HepG2 (cell line): Measurements from ENCODE around the gene MAPK12. TPM values are rescaled to one million over a fixed set of nuclear protein-coding genes. Genes with fewer than 3 reads are reported as not detected.

Experiments
- ATAC-seq: fragments of 200-7000 bp; cut with Tn5 transposase; 3 replicates; pipeline ENCODE4 v1.9.1; 2020; ENCODE audit warnings: mild to moderate bottlenecking, moderate library complexity
- BruUV-seq: library from RNA; stranded (reverse); fragments of 400-500 nt; replicated peaks from 2 replicates; lab custom pipeline; 2021; lab: Mats Ljungman, UMichigan
- CTCF ChIA-PET: fragments of 300-600 bp; formaldehyde crosslinking; extraction: SDS; loops from one replicate; lab custom pipeline; 2021; ENCODE audit warnings: low total read pairs, inconsistent platforms, low intra/inter-chr PET ratio; lab: Yijun Ruan, JAX
- POLR2A ChIA-PET: fragments of 350-600 bp; sonication (Branson Sonifier 250); formaldehyde crosslinking; loops from one replicate; lab custom pipeline; 2020; ENCODE audit warnings: antibody characterized with exemption, inconsistent platforms; lab: Yijun Ruan, JAX
- DNase-seq: peaks from one replicate; pipeline ENCODE4 v3.0.0-alpha.2; 2015; ENCODE audit warnings: low spot score
- FAIRE-seq: peaks from 3 replicates; lab custom pipeline; 2011; peaks lifted over from hg19 to GRCh38; lab: Jason Lieb, UNC
- H2AFZ ChIP-seq: one replicate; pipeline ENCODE4 v1.6.1; 2011; ENCODE audit warnings: low read length, inconsistent platforms
- H3K27ac ChIP-seq: fragments of 300-600 bp; 3 replicates; pipeline ENCODE4 v1.8.0; 2011; ENCODE audit warnings: mixed run types, mild to moderate bottlenecking, mixed read lengths, low read length, inconsistent platforms; ENCODE audit not compliant: insufficient read depth; ENCODE audit errors: extremely low read length
- H3K27me3 ChIP-seq, 2 experiments: fragments of 200-600 bp in 1 of 2; 2 replicates in 1 of 2; 3 replicates in 1 of 2; pipeline versions ENCODE4 v1.6.0 to v1.8.0; 2011; ENCODE audit warnings: low read length in 2 of 2, mild to moderate bottlenecking in 2 of 2, moderate library complexity in 2 of 2, inconsistent platforms in 1 of 2; ENCODE audit not compliant: insufficient read depth in 2 of 2, control insufficient read depth in 1 of 2
- H3K36me3 ChIP-seq, 2 experiments: fragments of 200-600 bp in 1 of 2; replicated peaks in 1 of 2; 2 replicates in 1 of 2; 3 replicates in 1 of 2; pipeline versions ENCODE4 v1.5.1 to v1.8.0; 2011; ENCODE audit warnings: low read length in 2 of 2, inconsistent platforms in 1 of 2; ENCODE audit not compliant: insufficient read depth in 2 of 2, control insufficient read depth in 1 of 2
- H3K4me1 ChIP-seq: 2 replicates; pipeline ENCODE4 v1.5.1; 2012; ENCODE audit warnings: low read length, inconsistent platforms; ENCODE audit not compliant: insufficient read depth
- H3K4me2 ChIP-seq: 2 replicates; pipeline ENCODE4 v1.6.0; 2011; ENCODE audit warnings: low read depth, low read length, inconsistent platforms
- H3K4me3 ChIP-seq, 3 experiments: fragments of 200-600 bp in 1 of 3; sonication (generic), shearing (Covaris generic) in 1 of 3; replicated peaks in 1 of 3; 2 replicates each; pipeline ENCODE4 v1.5.1; 2011 to 2016; ENCODE audit warnings: low read length in 3 of 3, inconsistent platforms in 2 of 3, low read depth in 2 of 3, mild to moderate bottlenecking in 2 of 3, control low read depth in 1 of 3, mixed read lengths in 1 of 3; ENCODE audit not compliant: insufficient read depth in 1 of 3
- H3K79me2 ChIP-seq: one replicate; pipeline ENCODE4 v1.6.1; 2011; ENCODE audit warnings: low read length, inconsistent platforms; ENCODE audit not compliant: insufficient read depth
- H3K9ac ChIP-seq: 2 replicates; pipeline ENCODE4 v1.6.0; 2011; ENCODE audit warnings: mild to moderate bottlenecking, low read depth, low read length, inconsistent platforms; ENCODE audit not compliant: insufficient read depth
- H3K9me3 ChIP-seq: 2 replicates; pipeline ENCODE4 v1.5.1; 2012; ENCODE audit warnings: mild to moderate bottlenecking, low read length
- H4K20me1 ChIP-seq: 2 replicates; pipeline ENCODE4 v1.6.0; 2011; ENCODE audit warnings: inconsistent platforms, mild to moderate bottlenecking, low read length, moderate library complexity; ENCODE audit not compliant: insufficient read depth
- AGO2 ChIP-seq: fragments of 200-400 bp; formaldehyde crosslinking; optimal IDR thresholded peaks from 2 replicates; pipeline ENCODE3; 2017; ENCODE audit warnings: mild to moderate bottlenecking, low read depth, low read length, moderate library complexity
- CHD4 ChIP-seq: fragments of 200-600 bp; sonication (generic); IDR thresholded peaks from 2 replicates; pipeline ENCODE4 v1.7.0; 2017; ENCODE audit warnings: mild to moderate bottlenecking, low read length, borderline replicate concordance
- FOXA3 ChIP-seq: IDR thresholded peaks from 2 replicates; pipeline ENCODE4 v1.6.1; 2016; ENCODE audit warnings: missing genetic modification reagents, missing compliant biosample characterization
- HCFC1 ChIP-seq: fragments of 150-350 bp; IDR thresholded peaks from 2 replicates; pipeline ENCODE4 v1.6.1; 2014; ENCODE audit warnings: low read depth, low read length
- KLF6 ChIP-seq: IDR thresholded peaks from 2 replicates; pipeline ENCODE4 v1.8.0; 2016; ENCODE audit warnings: missing biosample characterization, missing genetic modification reagents
- RBFOX2 ChIP-seq: fragments of 200-400 bp; formaldehyde crosslinking; IDR thresholded peaks from 2 replicates; pipeline ENCODE4 v1.6.1; 2017; ENCODE audit warnings: low read depth, mild to moderate bottlenecking, low read length
- RBM22 ChIP-seq: fragments of 200-400 bp; formaldehyde crosslinking; optimal IDR thresholded peaks from 2 replicates; pipeline ENCODE3; 2017; ENCODE audit warnings: mild to moderate bottlenecking, low read length, moderate library complexity
- SIX4 ChIP-seq: sonication (generic); formaldehyde crosslinking; IDR thresholded peaks from 2 replicates; pipeline ENCODE4 v1.4.0; 2020; ENCODE audit warnings: missing genetic modification reagents
- TAF15 ChIP-seq: fragments of 200-400 bp; formaldehyde crosslinking; IDR thresholded peaks from one replicate; pipeline ENCODE4 v1.6.1; 2018; ENCODE audit warnings: mild to moderate bottlenecking, low read depth, low read length; ENCODE audit not compliant: poor library complexity, severe bottlenecking
- ZNF3 ChIP-seq: IDR thresholded peaks from 2 replicates; pipeline ENCODE4 v1.7.0; 2017; ENCODE audit warnings: inconsistent platforms
- ZNF329 ChIP-seq: sonication (generic); formaldehyde crosslinking; IDR thresholded peaks from 2 replicates; pipeline ENCODE4 v1.9.0; 2021; ENCODE audit warnings: low read depth, mild to moderate bottlenecking, missing genetic modification reagents
- ZNF589 ChIP-seq: sonication (generic); formaldehyde crosslinking; conservative IDR thresholded peaks from 2 replicates; pipeline ENCODE4 v1.8.0; 2022; ENCODE audit warnings: mild to moderate bottlenecking, moderate library complexity, missing genetic modification reagents
- WGBS: methylation state at CpG from one replicate; pipeline ENCODE4 v1.1.6; 2017; ENCODE audit warnings: low lambda C conversion rate; 5-methylcytosine and 5-hydroxymethylcytosine counted together
- in situ Hi-C: cut with HindIII; loops from 2 replicates; pipeline ENCODE4 v1.10.0; 2017; ENCODE audit warnings: low pct_unique_long_range_greater_than_20kb; ENCODE audit not compliant: extremely low pct_ligation_motif_present
- intact Hi-C: fragments of 100-400 bp; cut with micrococcal nuclease; formaldehyde crosslinking; loops from one replicate; pipeline ENCODE4 v1.10.0; 2022; ENCODE audit not compliant: unreplicated experiment
- polyA plus RNA-seq, 8 experiments: library from polyadenylated mRNA; depleted of rRNA in 3 of 8; stranded (reverse) in 7 of 8; unstranded in 1 of 8; fragments of >200 nt; fragmentation: Illumina TruSeq in 4 of 8; extraction: Trizol in 4 of 8; gene quantifications; 2 replicates each; pipeline versions ENCODE4 v1.2.1 to v1.2.3, GENCODE V29; 2011 to 2016; ENCODE audit warnings: low read depth in 4 of 8, missing spikeins in 1 of 8, mixed read lengths in 1 of 8; ENCODE audit not compliant: insufficient read depth in 1 of 8
- total RNA-seq, 5 experiments: library from RNA; depleted of rRNA; stranded (reverse); fragments of >200 nt; fragmentation: Illumina TruSeq; extraction: Trizol; gene quantifications; 2 replicates each; pipeline ENCODE4 v1.2.3, GENCODE V29; 2016; ENCODE audit warnings: low read depth in 1 of 5

The MAPK12 gene
- total and polyA plus RNA-seq, 2 of the 13 experiments (the other 11 are each of a cell fraction or from before 2014, with no cell fraction given), result 22.2 to 23.3 TPM

GRCh38 chr22:50248196-50249081 is 13.0 kb downstream of the MAPK12 start:
- FAIRE-seq (no peak), DNase-seq (no peak), ATAC-seq (no peak)
- H3K4me3 ChIP-seq, result no peak overlapping the region
- H3K79me2 ChIP-seq, result peaks cover 21% of the 10 kb centered on the region
- in situ Hi-C loops, result no loop called here
- ChIA-PET CTCF (no interaction called here), POLR2A (no interaction called here)
- intact Hi-C loops, result no loop called here
- no peak overlapping the region for H3K4me2 ChIP-seq
- H2AFZ ChIP-seq, result no peak overlapping the region
- H3K9ac ChIP-seq, result 0 out of 2 replicates have a peak overlapping the region, but pooled peaks have one; percentile 6
- BruUV-seq, result no TSS peak
- H4K20me1 ChIP-seq, result peaks cover 6% of the 10 kb centered on the region; the same call in 1 of the 2 replicates
- no peak overlapping the region for H3K27ac ChIP-seq
- peaks cover 2 to 9% of the 10 kb centered on the region in 2 experiments; a peak in 2 of 5 replicates for H3K36me3 ChIP-seq
- 96% methylated on average over 17 of the region's 29 CpGs for WGBS
- TF ChIP-seq KLF6 (CRISPR knock-in tag), result no peak
- TF ChIP-seq ZNF329 (CRISPR knock-in tag), result no peak
- peak; percentile 36 for TF ChIP-seq RBM22
- no peak for TF ChIP-seq ZNF589 (CRISPR knock-in tag)
- TF ChIP-seq FOXA3 (CRISPR knock-in tag), result no peak
- TF ChIP-seq CHD4, result no peak
- TF ChIP-seq HCFC1, result no peak
- TF ChIP-seq SIX4 (CRISPR knock-in tag), result no peak
- TF ChIP-seq RBFOX2, result peak; percentile 53; the same call in 1 of the 2 replicates
- no peak for TF ChIP-seq ZNF3 (CRISPR knock-in tag)
- TF ChIP-seq AGO2, result peak; percentile 40
- TF ChIP-seq TAF15, result no peak
- peaks cover 49% of the 10 kb centered on the region for H3K4me1 ChIP-seq
- no peaks in the 10 kb centered on the region; a peak in 1 of 5 replicates for H3K27me3 ChIP-seq
- H3K9me3 ChIP-seq, result no peaks in the 10 kb centered on the region
